Astrocyte of the spinal cord (primary cell): ENCODE measurements around the gene EPB41L5.
"Not testable (repeated sequence)": the region's sequence is repeated elsewhere in the genome, so short reads cannot be mapped to it uniquely, and the experiment has no call there.

ENCODE experiments used
- DNase-seq: peaks from one replicate; pipeline ENCODE4 v3.0.0; 2011; ENCODE audit warnings: low read depth, low spot score
- H3K4me3 ChIP-seq: 2 replicates; pipeline ENCODE4 v1.5.1; 2011; ENCODE audit warnings: low read depth, mild to moderate bottlenecking, low read length, moderate library complexity
- CTCF ChIP-seq: IDR thresholded peaks from 2 replicates; pipeline ENCODE4 v1.5.1; 2012; ENCODE audit warnings: low read depth, mild to moderate bottlenecking, low read length, inconsistent platforms
- in situ Hi-C: cut with HindIII; loops from 2 replicates; pipeline ENCODE4 v1.10.0; 2017; ENCODE audit warnings: low sequenced_read_pairs

The EPB41L5 gene

GRCh38 chr2:120111193-120111592 lies 98.3 kb downstream of the EPB41L5 start:
- DNase-seq = no peak
- no peak for TF ChIP-seq CTCF
- no peak overlapping the region for H3K4me3 ChIP-seq
- in situ Hi-C loops = no loop called here

- no peak overlapping the region for H3K4me3 ChIP-seq
- TF ChIP-seq CTCF = no peak
- no peak for DNase-seq
- in situ Hi-C loops = no loop called here
Observed at GRCh38 chr2:120118018-120118417, 105.1 kb downstream of the EPB41L5 start.

GRCh38 chr2:120118471-120118870 lies 105.6 kb downstream of the EPB41L5 start:
- TF ChIP-seq CTCF = no peak
- in situ Hi-C loops = no loop called here
- no peak overlapping the region for H3K4me3 ChIP-seq
- DNase-seq = no peak

- in situ Hi-C loops, H3K4me3 ChIP-seq, DNase-seq: not testable (repeated sequence)
Observed at GRCh38 chr2:120121337-120121736, 108.5 kb downstream of the EPB41L5 start.

- no peak for TF ChIP-seq CTCF
- no peak overlapping the region for H3K4me3 ChIP-seq
- in situ Hi-C loops = no loop called here
- DNase-seq = no peak
Observed at GRCh38 chr2:120123090-120123489, 110.2 kb downstream of the EPB41L5 start.

GRCh38 chr2:120125195-120125594 lies 112.3 kb downstream of the EPB41L5 start:
- no peak for TF ChIP-seq CTCF
- DNase-seq = no peak
- in situ Hi-C loops = no loop called here
- no peak overlapping the region for H3K4me3 ChIP-seq

- H3K4me3 ChIP-seq = no peak overlapping the region
- TF ChIP-seq CTCF = no peak
- in situ Hi-C loops = no loop called here
- DNase-seq = no peak
Observed at GRCh38 chr2:120128216-120128615, 115.3 kb downstream of the EPB41L5 start.
